Caco-2 (cell line): ENCODE results near the gene GIN1. TPM values are rescaled to one million over a fixed set of nuclear protein-coding genes. Genes with fewer than 3 reads are reported as not detected.

Experiments used
- BruUV-seq: library from RNA; stranded (reverse); fragments of 400-500 nt; replicated peaks from 2 replicates; lab custom pipeline; 2021; lab: Mats Ljungman, UMichigan
- CTCF ChIA-PET: fragments of 300-600 bp; sonication (Branson Sonifier 250); formaldehyde crosslinking; loops from one replicate; lab custom pipeline; 2022; ENCODE audit warnings: antibody characterized with exemption; lab: Charles Lee
- POLR2A ChIA-PET: fragments of 300-600 bp; sonication (Branson Sonifier 250); formaldehyde crosslinking; loops from one replicate; lab custom pipeline; 2022; ENCODE audit warnings: antibody characterized with exemption; lab: Charles Lee
- DNase-seq, 2 experiments: peaks; one replicate each; pipeline versions ENCODE4 v3.0.0 to v3.0.0-alpha.2; 2020 to 2022
- H3K27me3 ChIP-seq: replicated peaks from 2 replicates; pipeline ENCODE4 v1.6.0; 2011; ENCODE audit warnings: low read length; ENCODE audit not compliant: control insufficient read depth, insufficient read depth
- H3K36me3 ChIP-seq: 2 replicates; pipeline ENCODE4 v1.5.1; 2011; ENCODE audit warnings: low read length; ENCODE audit not compliant: control insufficient read depth, insufficient read depth
- H3K4me1 ChIP-seq: fragments of 250-450 bp; sonication (Bioruptor Pico); 2 replicates; pipeline ENCODE4 v1.5.1; 2020; ENCODE audit warnings: mild to moderate bottlenecking
- H3K4me3 ChIP-seq: 2 replicates; pipeline ENCODE4 v1.5.1; 2011; ENCODE audit warnings: low read depth, mild to moderate bottlenecking, control low read depth, low read length
- H3K9me3 ChIP-seq: fragments of 250-450 bp; sonication (Bioruptor Pico); 2 replicates; pipeline ENCODE4 v1.5.1; 2020; ENCODE audit warnings: mild to moderate bottlenecking, moderate library complexity
- H3K27ac Mint-ChIP-seq: one replicate; pipeline ENCODE4 v1.8.0; 2022; ENCODE audit warnings: mixed read lengths; ENCODE audit not compliant: unreplicated experiment
- H3K27me3 Mint-ChIP-seq: one replicate; pipeline ENCODE4 v1.8.0; 2022; ENCODE audit warnings: mixed read lengths; ENCODE audit not compliant: insufficient read depth, unreplicated experiment
- H3K36me3 Mint-ChIP-seq: one replicate; pipeline ENCODE4 v1.8.0; 2022; ENCODE audit warnings: mild to moderate bottlenecking, mixed read lengths; ENCODE audit not compliant: insufficient read depth, unreplicated experiment
- H3K4me1 Mint-ChIP-seq: one replicate; pipeline ENCODE4 v1.8.0; 2022; ENCODE audit warnings: low read depth, mixed read lengths; ENCODE audit not compliant: unreplicated experiment
- H3K4me3 Mint-ChIP-seq: one replicate; pipeline ENCODE4 v1.8.0; 2022; ENCODE audit warnings: mild to moderate bottlenecking, moderate library complexity, mixed read lengths; ENCODE audit not compliant: unreplicated experiment
- H3K9me3 Mint-ChIP-seq: one replicate; pipeline ENCODE4 v1.8.0; 2022; ENCODE audit warnings: mixed read lengths; ENCODE audit not compliant: unreplicated experiment
- CTCF ChIP-seq, 2 experiments: fragments of 200-600 bp in 1 of 2; IDR thresholded peaks; 1 replicate in 1 of 2; 2 replicates in 1 of 2; pipeline versions ENCODE4 v1.5.1 to v1.8.0; 2011 to 2022; ENCODE audit warnings: antibody characterized with exemption in 1 of 2, control low read depth in 1 of 2, inconsistent platforms in 1 of 2, low read depth in 1 of 2, low read length in 1 of 2, mild to moderate bottlenecking in 1 of 2, moderate library complexity in 1 of 2; ENCODE audit not compliant: insufficient read depth in 1 of 2, severe bottlenecking in 1 of 2, unreplicated experiment in 1 of 2
- intact Hi-C: fragments of 100-400 bp; cut with micrococcal nuclease; formaldehyde crosslinking; loops from one replicate; pipeline ENCODE4 v1.10.0; 2022; ENCODE audit not compliant: unreplicated experiment
- total RNA-seq: library from RNA; stranded (reverse); gene quantifications from 2 replicates; pipeline ENCODE4 v1.2.3, GENCODE V29; 2022

The GIN1 gene
- total RNA-seq, 1 experiment from 2014 or later, result 7.0 TPM

GRCh38 chr5:103139264-103139865 is 19.4 kb upstream of the GIN1 start:
- Mint-ChIP-seq H3K36me3 (peaks cover 18% of the 10 kb centered on the region), H3K27me3 (no peaks in the 10 kb centered on the region), H3K4me3 (no peak overlapping the region), H3K4me1 (no peaks in the 10 kb centered on the region), H3K27ac (no peak overlapping the region), H3K9me3 (no peaks in the 10 kb centered on the region)
- Histone ChIP-seq H3K4me1 (peaks cover 22% of the 10 kb centered on the region), H3K27me3 (no peaks in the 10 kb centered on the region), H3K36me3 (no peaks in the 10 kb centered on the region), H3K9me3 (no peaks in the 10 kb centered on the region), H3K4me3 (no peak overlapping the region)
- BruUV-seq, result no TSS peak
- ChIA-PET CTCF (interaction anchor here (0.6 to 1.8 kb wide), 8 partner anchors 11 to 458 kb away, joined by 3 to 7 read pairs (median 4); no protein-coding TSS in a partner anchor), POLR2A (no interaction called here)
- intact Hi-C loops, result loop anchor here (1.0 kb wide), 6 partner anchors 19 to 556 kb away; partner anchors contain the start of genes GIN1 and PPIP5K2
- TF ChIP-seq CTCF (IDR thresholded peaks at IDR 0.05; ENCODE audit: insufficient read depth in 1 of 2, low read depth in 1 of 2, low read length in 1 of 2, severe bottlenecking in 1 of 2, unreplicated experiment in 1 of 2), result peak; percentile 92 to 93
- peak; percentile 78 to 84 for DNase-seq

- POLR2A ChIA-PET, result interaction anchor here (0.6 kb wide), 1 partner anchor 235 kb away, joined by 3 read pairs; no protein-coding TSS in a partner anchor
- H3K27ac Mint-ChIP-seq, result no peak overlapping the region
- no peaks in the 10 kb centered on the region for H3K27me3 Mint-ChIP-seq
- DNase-seq, result no peak
- H3K9me3 ChIP-seq, result no peaks in the 10 kb centered on the region
- no peak overlapping the region for H3K4me3 ChIP-seq
- CTCF ChIA-PET, result no interaction called here
- TF ChIP-seq CTCF (IDR thresholded peaks at IDR 0.05; ENCODE audit: insufficient read depth in 1 of 2, low read depth in 1 of 2, low read length in 1 of 2, severe bottlenecking in 1 of 2, unreplicated experiment in 1 of 2), result no peak
- H3K36me3 ChIP-seq, result no peaks in the 10 kb centered on the region
- H3K4me1 ChIP-seq, result peaks cover 22% of the 10 kb centered on the region
- no TSS peak for BruUV-seq
- H3K4me3 Mint-ChIP-seq, result no peak overlapping the region
- no peaks in the 10 kb centered on the region for H3K27me3 ChIP-seq
- H3K9me3 Mint-ChIP-seq, result no peaks in the 10 kb centered on the region
- no peaks in the 10 kb centered on the region for H3K4me1 Mint-ChIP-seq
- peaks cover 18% of the 10 kb centered on the region for H3K36me3 Mint-ChIP-seq
- intact Hi-C loops, result no loop called here
Measured at GRCh38 chr5:103138202-103138690, 18.3 kb upstream of the GIN1 start.

- no peak overlapping the region for H3K27ac Mint-ChIP-seq
- H3K9me3 ChIP-seq, result no peaks in the 10 kb centered on the region
- CTCF ChIA-PET, result no interaction called here
- no peaks in the 10 kb centered on the region for H3K27me3 Mint-ChIP-seq
- H3K4me3 ChIP-seq, result no peak overlapping the region
- H3K36me3 Mint-ChIP-seq, result peaks cover 13% of the 10 kb centered on the region
- POLR2A ChIA-PET, result no interaction called here
- BruUV-seq, result no TSS peak
- no peak for TF ChIP-seq CTCF (IDR thresholded peaks at IDR 0.05; ENCODE audit: insufficient read depth in 1 of 2, low read depth in 1 of 2, low read length in 1 of 2, severe bottlenecking in 1 of 2, unreplicated experiment in 1 of 2)
- no peaks in the 10 kb centered on the region for H3K27me3 ChIP-seq
- H3K4me3 Mint-ChIP-seq, result no peak overlapping the region
- H3K4me1 Mint-ChIP-seq, result no peaks in the 10 kb centered on the region
- intact Hi-C loops, result no loop called here
- no peaks in the 10 kb centered on the region for H3K9me3 Mint-ChIP-seq
- peaks cover 22% of the 10 kb centered on the region for H3K4me1 ChIP-seq
- DNase-seq, result no peak
- no peaks in the 10 kb centered on the region for H3K36me3 ChIP-seq
Measured at GRCh38 chr5:103135461-103135860, 15.5 kb upstream of the GIN1 start.
